ENCODE data around the gene DNAJC11.

DNA sequence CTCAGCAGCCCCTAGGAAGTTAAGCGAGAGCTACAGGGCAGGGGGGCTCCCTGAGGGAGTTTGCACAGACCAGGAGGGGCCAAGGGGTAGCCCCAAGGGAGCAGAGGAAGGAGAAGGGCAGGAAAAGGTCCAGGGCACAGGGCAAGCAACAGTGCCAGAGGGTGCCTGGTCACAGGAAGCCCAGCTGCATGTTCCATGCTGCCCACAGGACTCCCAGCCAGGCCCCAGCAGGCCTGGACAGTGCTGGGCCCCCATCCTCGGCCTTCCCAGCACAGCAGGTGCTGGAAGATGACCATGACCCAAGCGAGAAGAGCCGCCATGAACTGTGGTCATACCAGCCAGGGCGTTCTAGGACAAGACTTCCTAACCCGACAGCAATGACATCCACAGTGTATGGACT lies 110.0 kb downstream of the DNAJC11 start:
- TF ChIP-seq, protein P1, sequence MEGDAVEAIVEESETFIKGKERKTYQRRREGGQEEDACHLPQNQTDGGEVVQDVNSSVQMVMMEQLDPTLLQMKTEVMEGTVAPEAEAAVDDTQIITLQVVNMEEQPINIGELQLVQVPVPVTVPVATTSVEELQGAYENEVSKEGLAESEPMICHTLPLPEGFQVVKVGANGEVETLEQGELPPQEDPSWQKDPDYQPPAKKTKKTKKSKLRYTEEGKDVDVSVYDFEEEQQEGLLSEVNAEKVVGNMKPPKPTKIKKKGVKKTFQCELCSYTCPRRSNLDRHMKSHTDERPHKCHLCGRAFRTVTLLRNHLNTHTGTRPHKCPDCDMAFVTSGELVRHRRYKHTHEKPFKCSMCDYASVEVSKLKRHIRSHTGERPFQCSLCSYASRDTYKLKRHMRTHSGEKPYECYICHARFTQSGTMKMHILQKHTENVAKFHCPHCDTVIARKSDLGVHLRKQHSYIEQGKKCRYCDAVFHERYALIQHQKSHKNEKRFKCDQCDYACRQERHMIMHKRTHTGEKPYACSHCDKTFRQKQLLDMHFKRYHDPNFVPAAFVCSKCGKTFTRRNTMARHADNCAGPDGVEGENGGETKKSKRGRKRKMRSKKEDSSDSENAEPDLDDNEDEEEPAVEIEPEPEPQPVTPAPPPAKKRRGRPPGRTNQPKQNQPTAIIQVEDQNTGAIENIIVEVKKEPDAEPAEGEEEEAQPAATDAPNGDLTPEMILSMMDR (IDR thresholded peaks at IDR 0.05; ENCODE audit: insufficient read depth, low read length), result no peak
- TF ChIP-seq POLR2AphosphoS5 (IDR thresholded peaks at IDR 0.05; ENCODE audit: low read depth), result 0 out of 2 replicates have a peak, but pooled peaks have one; percentile 2
- TF ChIP-seq, protein P2, sequence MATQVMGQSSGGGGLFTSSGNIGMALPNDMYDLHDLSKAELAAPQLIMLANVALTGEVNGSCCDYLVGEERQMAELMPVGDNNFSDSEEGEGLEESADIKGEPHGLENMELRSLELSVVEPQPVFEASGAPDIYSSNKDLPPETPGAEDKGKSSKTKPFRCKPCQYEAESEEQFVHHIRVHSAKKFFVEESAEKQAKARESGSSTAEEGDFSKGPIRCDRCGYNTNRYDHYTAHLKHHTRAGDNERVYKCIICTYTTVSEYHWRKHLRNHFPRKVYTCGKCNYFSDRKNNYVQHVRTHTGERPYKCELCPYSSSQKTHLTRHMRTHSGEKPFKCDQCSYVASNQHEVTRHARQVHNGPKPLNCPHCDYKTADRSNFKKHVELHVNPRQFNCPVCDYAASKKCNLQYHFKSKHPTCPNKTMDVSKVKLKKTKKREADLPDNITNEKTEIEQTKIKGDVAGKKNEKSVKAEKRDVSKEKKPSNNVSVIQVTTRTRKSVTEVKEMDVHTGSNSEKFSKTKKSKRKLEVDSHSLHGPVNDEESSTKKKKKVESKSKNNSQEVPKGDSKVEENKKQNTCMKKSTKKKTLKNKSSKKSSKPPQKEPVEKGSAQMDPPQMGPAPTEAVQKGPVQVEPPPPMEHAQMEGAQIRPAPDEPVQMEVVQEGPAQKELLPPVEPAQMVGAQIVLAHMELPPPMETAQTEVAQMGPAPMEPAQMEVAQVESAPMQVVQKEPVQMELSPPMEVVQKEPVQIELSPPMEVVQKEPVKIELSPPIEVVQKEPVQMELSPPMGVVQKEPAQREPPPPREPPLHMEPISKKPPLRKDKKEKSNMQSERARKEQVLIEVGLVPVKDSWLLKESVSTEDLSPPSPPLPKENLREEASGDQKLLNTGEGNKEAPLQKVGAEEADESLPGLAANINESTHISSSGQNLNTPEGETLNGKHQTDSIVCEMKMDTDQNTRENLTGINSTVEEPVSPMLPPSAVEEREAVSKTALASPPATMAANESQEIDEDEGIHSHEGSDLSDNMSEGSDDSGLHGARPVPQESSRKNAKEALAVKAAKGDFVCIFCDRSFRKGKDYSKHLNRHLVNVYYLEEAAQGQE (IDR thresholded peaks at IDR 0.05; ENCODE audit: insufficient replicate concordance, low read depth), result no peak
- no peak for TF ChIP-seq GABPA (IDR thresholded peaks at IDR 0.05; ENCODE audit: low read depth)
- TF ChIP-seq SPI1 (IDR thresholded peaks at IDR 0.05; ENCODE audit: borderline replicate concordance, low read depth), result no peak

Data from HL-60 (cell line).